IPS DF 4.7 (cell line): ENCODE measurements around the gene RMND5A.
"Not testable (repeated sequence)": the region's sequence is repeated elsewhere in the genome, so short reads cannot be mapped to it uniquely, and the experiment has no call there.

Source experiments
- DNase-seq: peaks from one replicate; pipeline ENCODE4 v3.0.0-alpha.2; 2013; ENCODE audit warnings: low spot score; ENCODE audit errors: extremely low read depth

Gene RMND5A, protein sequence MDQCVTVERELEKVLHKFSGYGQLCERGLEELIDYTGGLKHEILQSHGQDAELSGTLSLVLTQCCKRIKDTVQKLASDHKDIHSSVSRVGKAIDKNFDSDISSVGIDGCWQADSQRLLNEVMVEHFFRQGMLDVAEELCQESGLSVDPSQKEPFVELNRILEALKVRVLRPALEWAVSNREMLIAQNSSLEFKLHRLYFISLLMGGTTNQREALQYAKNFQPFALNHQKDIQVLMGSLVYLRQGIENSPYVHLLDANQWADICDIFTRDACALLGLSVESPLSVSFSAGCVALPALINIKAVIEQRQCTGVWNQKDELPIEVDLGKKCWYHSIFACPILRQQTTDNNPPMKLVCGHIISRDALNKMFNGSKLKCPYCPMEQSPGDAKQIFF

GRCh38 chr2:86719637-86720539 lies at the start of gene RMND5A:
Gene RMND5A (plus strand): TSS chr2:86720291. CDS start chr2:86720668, 377 bp downstream.
- DNase-seq = not testable (repeated sequence)

DNA sequence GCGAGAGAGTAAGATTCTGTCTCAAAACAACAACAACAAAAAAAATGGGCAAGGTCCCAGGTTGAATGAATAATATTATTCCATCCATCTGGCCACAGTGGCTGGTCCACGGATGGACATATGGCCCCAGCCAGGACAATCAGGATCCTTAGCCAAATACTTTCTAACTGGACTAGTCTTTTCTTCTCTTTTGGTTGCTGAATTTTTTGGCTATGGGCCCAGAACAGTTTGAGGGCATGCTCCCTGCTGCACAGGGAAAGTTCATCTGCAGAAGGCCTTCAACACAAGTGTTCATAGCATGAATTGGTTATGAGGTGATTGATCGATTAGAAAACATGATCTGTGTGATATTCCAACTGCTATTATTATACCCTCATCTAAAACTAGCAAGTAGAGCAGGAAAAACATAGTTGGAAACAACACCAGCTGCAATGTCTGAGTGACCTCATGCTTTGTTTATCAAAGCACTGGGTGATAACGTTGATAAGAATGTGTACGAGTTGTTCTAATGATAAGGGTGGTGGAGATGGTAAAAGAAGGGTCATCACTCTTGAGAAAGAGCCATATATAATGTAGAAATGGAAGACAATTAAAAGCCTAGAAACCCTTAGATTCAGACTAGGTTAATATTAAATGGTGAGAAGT lies 48.6 kb upstream of the RMND5A start:
- no peak for DNase-seq

GRCh38 chr2:86672027-86672545 lies 48.0 kb upstream of the RMND5A start:
- no peak for DNase-seq

DNA sequence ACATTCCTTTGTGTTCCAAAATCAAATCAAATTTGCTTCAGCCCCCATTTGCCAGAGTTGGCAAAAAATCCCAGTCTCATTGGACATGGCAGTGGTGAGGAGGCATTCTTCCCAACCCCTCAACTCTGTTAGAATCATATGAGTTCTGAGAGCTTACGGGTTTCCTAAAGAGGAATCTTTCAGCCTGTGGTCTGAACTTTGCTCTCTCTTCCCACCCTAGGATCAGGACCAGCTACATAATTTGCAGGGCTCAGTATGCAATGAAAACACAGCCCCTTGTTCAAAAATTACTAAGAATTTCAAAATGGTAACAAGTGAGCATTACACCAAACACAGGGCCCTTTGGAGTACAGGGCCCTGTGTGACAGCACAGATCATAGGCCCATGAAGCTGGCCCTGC lies 47.1 kb upstream of the RMND5A start:
- DNase-seq = no peak

DNA sequence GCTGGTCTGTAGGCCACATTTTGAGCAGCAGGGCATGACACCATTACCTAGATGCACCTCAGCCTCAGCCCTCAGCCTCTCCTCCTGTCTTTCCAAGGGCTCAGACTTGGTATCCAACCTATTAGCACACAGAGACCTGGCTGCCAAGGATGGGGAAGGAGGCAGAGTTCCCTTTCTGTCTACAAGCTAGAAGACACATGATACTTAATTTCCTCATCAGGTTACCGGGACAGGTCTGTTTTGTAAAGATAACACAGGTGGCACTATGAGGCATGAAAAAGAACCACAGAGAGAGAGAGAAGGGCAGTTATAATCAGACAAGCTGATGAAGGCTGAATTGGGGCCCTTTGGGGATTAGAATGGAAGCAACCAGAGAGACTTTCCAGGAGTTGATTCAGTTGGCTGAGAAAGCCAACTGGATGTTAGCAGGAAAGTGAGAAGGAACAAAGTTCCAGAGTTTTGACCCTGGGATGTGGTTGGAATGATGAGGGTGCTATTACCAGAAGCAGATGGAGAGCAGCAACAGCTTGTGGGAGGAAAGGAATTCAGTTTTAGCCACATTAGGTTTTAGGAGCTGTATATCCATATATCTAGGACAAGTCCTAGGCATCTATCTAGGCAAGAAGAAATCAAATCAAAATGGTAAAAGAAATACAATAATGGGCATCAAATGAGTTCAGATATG lies 46.0 kb upstream of the RMND5A start:
- DNase-seq = no peak

DNA sequence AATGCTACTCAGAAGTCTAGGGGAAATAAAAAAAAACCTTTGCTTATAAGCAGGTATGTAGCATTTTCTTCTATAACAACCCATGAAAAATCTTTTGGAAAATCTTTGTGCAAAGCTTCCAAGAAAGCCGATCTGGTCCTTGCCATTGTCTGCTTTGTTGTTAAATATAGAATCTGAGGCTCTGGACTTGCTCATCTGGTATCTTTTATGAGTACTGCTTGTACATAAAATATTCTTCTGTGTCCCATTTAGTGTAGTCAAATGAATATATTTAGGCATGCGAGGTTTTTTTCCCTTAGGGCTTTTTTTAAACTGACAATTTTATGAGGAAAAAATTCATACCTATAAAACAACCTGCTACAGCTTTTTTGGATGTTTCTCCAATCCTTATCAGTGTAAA lies 45.0 kb upstream of the RMND5A start:
- DNase-seq = no peak

DNA sequence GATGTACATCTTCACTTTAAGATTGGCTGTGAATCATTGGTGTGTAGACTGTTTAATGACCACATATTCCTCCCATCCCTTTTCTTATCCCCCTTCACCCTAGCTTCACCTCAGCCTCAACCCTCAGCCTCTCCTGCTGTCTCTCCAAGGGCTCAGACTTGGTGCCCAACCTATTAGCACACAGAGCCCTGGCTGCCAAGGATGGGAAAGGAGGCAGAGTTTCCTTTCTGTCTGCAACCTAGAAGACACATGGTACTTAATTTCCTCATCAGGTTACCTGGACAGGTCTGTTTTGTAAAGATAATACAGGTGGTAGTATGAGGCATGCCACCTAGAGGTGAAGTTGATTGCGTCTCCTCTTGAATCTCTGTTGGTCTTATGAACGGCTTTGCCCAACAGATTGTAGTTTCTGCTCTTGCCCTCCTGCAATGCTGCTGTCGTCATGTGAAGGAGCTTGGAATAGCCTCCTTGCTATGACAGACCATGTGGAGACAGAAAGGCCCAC lies 44.5 kb upstream of the RMND5A start:
- DNase-seq = peak; percentile 14

GRCh38 chr2:86677816-86678215 lies 42.3 kb upstream of the RMND5A start:
- DNase-seq = no peak

DNA sequence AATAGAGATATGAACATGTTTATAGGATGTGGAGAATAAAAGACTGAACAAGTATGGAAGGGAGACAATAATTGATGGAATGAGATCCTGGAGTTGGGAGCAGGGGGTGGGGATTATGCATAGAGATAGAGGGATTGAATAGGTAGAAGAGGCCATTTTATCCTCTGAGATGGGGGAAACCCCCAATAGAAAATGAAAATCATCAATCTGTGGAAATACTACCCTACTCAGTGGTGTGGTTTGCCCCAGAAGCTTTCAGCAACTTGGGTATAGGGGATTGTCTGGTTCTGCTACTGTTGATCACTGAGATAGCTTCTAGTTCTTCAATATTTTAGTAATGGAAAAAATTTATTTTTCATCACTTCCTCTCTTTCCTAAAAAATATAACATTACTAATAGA lies 41.1 kb upstream of the RMND5A start:
- no peak for DNase-seq

GRCh38 chr2:86685351-86685750 lies 34.7 kb upstream of the RMND5A start:
- no peak for DNase-seq

DNA sequence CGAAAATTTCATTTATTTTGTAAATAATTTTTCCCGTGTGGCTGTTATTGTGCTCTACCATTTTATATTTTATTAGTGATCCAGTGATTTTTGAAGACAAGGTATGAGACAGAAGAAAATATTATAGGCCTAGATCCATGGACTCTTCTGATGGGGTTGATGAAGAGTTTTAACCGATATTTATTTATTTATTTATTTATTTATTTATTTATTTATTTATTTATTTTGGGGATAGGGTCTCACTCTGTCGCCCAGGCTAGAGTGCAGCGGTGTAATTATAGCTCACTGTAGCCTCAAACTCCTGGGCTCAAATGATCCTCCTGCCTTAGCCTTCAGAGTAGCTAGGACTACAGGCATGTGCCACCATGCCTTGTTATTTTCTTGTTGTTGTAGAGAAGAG lies 33.6 kb upstream of the RMND5A start:
- no peak for DNase-seq

GRCh38 chr2:86686905-86687304 lies 33.2 kb upstream of the RMND5A start:
- DNase-seq = no peak

DNA sequence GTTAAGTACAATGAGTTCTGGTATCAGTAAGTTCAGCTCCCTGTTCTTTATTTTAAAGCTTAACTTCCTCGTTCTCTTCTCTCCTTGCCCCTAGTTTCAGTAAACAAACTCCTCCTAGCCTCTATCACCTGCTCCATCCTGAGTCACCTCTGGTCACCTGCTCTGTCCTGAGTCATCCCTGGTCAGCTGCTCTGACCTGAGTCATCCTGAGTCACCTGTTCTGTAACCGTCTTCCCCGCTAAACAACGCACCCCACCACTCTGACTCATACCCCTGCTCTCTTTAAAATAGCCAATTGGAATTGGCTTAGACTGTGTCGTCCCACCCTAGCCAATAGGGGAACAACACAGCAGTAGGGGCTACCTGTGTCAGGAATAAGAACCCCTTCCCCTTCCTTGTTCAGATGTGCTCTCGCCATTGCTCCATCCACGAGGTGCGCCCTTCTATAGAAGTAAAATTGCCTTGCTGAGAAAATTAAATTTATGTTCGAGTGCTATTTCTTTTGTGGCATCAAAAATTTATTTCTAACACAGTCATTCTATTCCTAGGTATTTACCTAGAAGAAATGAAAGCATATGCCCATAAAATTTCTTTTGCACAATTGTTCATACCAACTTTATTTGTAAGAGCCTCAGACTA lies 24.9 kb upstream of the RMND5A start:
- no peak for DNase-seq

- no peak for DNase-seq
These were observed 22.5 kb upstream of the RMND5A start for GRCh38 chr2:86697551-86698104.

DNA sequence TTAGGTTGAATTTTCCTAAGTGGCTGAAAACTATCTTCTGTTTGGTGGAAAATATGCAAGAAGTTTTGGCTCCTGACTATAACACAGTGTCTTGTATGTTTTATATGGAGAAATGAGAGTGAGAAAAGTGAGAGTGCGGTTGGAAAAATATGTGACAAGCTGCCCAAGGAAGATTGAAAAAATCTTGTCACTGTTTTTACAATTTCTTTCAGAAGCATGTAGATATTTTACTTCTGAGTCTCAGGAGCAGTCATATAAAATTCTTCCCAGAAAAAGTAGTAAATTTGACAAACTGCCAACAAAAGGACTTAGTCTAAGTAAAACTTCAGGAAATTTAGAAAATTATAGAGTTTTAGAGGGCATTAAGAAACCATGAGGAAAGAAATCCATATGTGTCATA lies 19.4 kb upstream of the RMND5A start:
- no peak for DNase-seq

DNA sequence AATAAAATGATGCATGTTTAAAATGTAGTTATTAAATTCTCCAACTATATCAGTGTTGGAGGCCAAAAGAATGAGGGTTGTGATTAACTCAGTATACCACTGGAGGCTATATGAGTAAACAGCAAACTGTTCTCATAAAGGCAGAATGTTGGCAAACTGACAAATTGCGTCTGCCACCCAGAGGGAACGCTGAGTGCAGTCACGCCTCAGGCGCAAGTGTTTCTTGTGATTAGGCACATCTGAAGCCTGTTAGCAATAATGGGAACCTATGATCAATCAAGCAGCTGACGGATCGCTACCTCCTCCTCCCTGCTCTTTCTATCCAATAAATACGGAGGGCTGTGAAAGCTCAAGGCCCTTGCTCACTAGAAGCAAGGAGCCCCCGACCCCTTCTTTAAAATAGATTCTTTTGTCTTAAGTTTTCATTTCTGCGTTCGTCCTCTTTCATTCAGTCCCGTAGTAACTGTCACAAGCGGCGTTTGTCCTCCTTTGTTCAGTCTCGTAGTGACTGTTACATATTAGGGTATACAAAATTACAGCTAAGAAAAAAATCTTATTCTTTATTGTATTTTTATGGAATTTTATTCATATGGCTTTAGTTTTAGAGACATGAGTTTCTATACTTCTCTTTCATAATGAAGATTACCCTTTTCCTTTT lies 16.3 kb upstream of the RMND5A start:
- DNase-seq = no peak

DNA sequence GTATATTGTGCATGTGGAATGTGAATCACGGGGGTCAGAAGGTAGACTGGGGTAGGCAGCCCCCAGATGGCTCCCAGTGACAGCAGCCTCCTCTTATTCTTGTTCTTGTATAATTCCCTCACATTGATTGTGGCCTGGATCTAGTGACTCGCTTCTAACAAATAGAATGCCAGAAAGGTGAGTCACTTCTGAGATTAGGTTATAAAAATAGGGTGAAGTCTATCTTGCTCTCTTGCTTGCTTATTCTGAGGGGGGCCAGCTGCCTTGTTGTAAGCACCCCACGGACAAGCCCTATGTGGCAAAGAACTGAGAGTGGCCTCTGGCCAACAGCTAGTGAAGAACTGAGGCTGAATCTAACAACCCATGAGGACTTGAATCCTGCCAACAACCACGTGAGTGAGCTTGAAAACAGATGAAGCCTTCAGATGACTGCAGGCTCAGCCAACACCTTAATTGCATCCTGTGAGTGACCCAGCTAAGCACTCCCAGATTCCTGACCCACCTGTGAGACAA lies 15.6 kb upstream of the RMND5A start:
- no peak for DNase-seq

DNA sequence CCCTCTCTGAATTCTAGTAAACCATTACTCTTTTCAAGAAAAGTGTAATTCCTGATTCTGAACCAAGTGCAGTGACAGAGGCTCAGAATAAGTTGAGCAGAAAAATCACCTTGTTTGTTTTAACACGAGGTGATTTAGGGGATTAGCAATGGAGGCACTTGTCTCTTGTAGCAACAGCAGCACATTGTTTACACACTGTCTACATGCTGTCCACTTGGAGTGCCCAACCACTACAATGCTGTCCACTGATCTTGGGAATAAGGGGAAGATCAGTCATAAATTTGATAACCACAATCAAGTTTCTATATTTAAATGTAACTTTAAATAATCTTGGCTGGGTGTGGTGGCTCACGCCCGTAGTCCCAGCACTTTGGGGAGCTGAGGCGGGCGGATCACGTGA lies 13.9 kb upstream of the RMND5A start:
- DNase-seq = no peak

DNA sequence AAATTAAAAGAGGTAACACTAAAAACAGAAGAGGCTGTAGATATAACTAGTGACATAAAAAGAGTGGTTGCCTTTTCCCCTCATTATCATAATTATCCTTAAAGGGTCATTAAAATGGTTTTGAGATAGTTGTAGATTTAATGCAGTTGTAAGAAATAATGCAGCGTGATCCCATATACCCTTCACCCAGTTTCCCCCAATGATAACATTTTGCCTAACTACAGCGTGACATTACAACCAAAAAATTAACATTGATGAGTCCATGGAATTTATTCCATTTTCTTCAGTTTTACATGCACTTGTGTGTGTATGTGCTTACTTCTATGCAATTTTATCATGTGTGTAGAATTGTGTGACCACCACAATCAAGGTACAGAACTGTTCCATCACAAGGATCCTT lies 13.2 kb upstream of the RMND5A start:
- DNase-seq = no peak
